Measurements from ENCODE around the gene PTPN22.

PTPN22 gene

DNA sequence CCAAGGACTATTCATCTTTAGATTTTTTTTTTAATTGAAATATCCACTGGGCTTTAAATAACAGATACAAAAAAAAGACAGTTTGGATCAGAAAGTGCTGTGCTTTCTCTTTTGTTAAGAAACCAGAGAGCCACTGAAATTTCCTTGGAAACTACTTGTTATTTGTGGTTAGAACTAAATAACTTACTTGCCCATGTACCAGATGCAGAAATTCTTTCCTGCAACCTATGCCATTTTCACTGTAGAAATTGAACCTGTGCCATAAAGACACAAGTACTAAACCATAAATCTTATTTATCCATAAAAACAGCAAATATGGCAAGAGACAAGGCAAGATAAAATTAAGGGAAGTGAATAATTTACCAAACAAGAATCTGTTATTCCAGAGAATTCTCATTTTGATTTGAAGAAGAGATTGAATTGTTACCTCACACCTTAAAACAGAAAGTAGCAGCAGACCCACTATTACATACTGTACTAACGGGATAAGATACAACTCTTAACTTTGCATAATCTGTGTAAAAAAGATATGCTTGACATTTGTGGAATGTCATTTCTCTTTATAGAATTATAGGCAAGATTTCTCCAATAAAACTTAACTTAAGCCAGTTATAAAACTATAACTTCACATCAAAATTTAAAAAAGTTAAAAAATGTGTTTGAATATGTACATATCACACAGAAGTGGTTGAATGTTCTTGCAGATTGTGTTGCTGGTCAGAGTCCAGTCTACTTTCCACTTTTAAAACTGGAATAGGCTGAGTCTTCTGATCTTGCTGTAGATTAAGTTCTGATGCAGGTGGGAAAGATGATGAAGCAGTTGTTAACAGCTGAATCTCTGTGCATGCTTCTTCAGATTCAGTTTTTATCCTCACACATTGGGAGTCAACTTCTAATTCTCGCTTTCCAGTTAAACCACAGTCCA lies 105.9 kb downstream of the PTPN22 start:
- DNase-seq (ENCODE audit: low read depth in 2 of 3, low spot score in 1 of 3), result no peak

Measured in stimulated activated CD4-positive, alpha-beta T cell treated with anti-CD3 and anti-CD28 coated beads, Interleukin-12 subunit alpha, Interleukin-12 subunit beta, amount 100 ng/mL, for 48 hours (primary cell).